Measurements from ENCODE around the gene CHRNA10.

CHRNA10 gene

GRCh38 chr11:3684819-3685172, 13.6 kb upstream of the CHRNA10 start:
- no peaks in the 10 kb centered on the region for H3K4me1 ChIP-seq (ENCODE audit: control insufficient read depth, insufficient read depth, low read length)
- no peak overlapping the region for H3K27ac ChIP-seq (ENCODE audit: low read length)
- no peak overlapping the region for H3K4me3 ChIP-seq (ENCODE audit: low read length in 2 of 2)
- peaks cover 61 to 62% of the 10 kb centered on the region in 2 donors for H3K36me3 ChIP-seq (ENCODE audit: control insufficient read depth in 2 of 2, insufficient read depth in 2 of 2, low read length in 2 of 2)
- H3K9ac ChIP-seq (ENCODE audit: low read length in 2 of 2) = no peak overlapping the region
- H3K27me3 ChIP-seq (ENCODE audit: control insufficient read depth in 1 of 2, insufficient read depth in 2 of 2, low read length in 2 of 2) = no peaks in the 10 kb centered on the region
- no peaks in the 10 kb centered on the region for H3K9me3 ChIP-seq (ENCODE audit: control insufficient read depth in 2 of 2, low read length in 2 of 2)

GRCh38 chr11:3684129-3684818, 13.1 kb upstream of the CHRNA10 start:
- no peaks in the 10 kb centered on the region for H3K4me1 ChIP-seq (ENCODE audit: control insufficient read depth, insufficient read depth, low read length)
- H3K9me3 ChIP-seq (ENCODE audit: control insufficient read depth in 2 of 2, low read length in 2 of 2) = no peaks in the 10 kb centered on the region
- peaks cover 66 to 67% of the 10 kb centered on the region in 2 donors for H3K36me3 ChIP-seq (ENCODE audit: control insufficient read depth in 2 of 2, insufficient read depth in 2 of 2, low read length in 2 of 2)
- no peak overlapping the region for H3K4me3 ChIP-seq (ENCODE audit: low read length in 2 of 2)
- H3K27me3 ChIP-seq (ENCODE audit: control insufficient read depth in 1 of 2, insufficient read depth in 2 of 2, low read length in 2 of 2) = no peaks in the 10 kb centered on the region
- H3K9ac ChIP-seq (ENCODE audit: low read length in 2 of 2) = no peak overlapping the region
- H3K27ac ChIP-seq (ENCODE audit: low read length) = no peak overlapping the region

- H3K36me3 ChIP-seq (ENCODE audit: control insufficient read depth in 2 of 2, insufficient read depth in 2 of 2, low read length in 2 of 2) = peaks cover 73 to 74% of the 10 kb centered on the region in 2 donors
- H3K9me3 ChIP-seq (ENCODE audit: control insufficient read depth in 2 of 2, low read length in 2 of 2) = no peaks in the 10 kb centered on the region
- H3K4me1 ChIP-seq (ENCODE audit: control insufficient read depth, insufficient read depth, low read length) = no peaks in the 10 kb centered on the region
- H3K4me3 ChIP-seq (ENCODE audit: low read length in 2 of 2) = no peak overlapping the region
- H3K27ac ChIP-seq (ENCODE audit: low read length) = no peak overlapping the region
- H3K27me3 ChIP-seq (ENCODE audit: control insufficient read depth in 1 of 2, insufficient read depth in 2 of 2, low read length in 2 of 2) = no peaks in the 10 kb centered on the region
- no peak overlapping the region for H3K9ac ChIP-seq (ENCODE audit: low read length in 2 of 2)
Observed at GRCh38 chr11:3683039-3683438, 11.9 kb upstream of the CHRNA10 start.

DNA sequence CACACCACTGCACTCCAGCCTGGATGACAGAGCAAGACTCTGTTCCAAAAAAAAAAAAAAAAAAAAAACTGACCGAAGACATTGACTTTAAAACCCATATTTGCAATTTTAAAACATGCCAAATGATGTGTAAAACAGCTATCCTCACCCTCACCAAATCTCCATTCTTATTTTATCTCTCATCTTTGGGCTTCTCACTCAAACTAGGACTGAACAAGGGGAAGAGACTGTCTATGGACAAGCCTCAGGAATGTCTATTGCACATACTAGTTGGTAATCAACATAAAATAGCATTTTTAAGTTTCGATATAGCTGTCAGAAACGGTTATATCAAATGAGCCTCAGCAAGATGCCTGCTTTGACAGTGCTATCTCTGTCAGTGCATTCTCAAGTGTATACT, 7.9 kb upstream of the CHRNA10 start:
- no peak overlapping the region for H3K4me3 ChIP-seq (ENCODE audit: low read length in 2 of 2)
- H3K9ac ChIP-seq (ENCODE audit: low read length in 2 of 2) = no peak overlapping the region
- H3K36me3 ChIP-seq (ENCODE audit: control insufficient read depth in 2 of 2, insufficient read depth in 2 of 2, low read length in 2 of 2) = peaks cover 75 to 84% of the 10 kb centered on the region in 2 donors
- no peak overlapping the region for H3K27ac ChIP-seq (ENCODE audit: low read length)
- no peaks in the 10 kb centered on the region for H3K27me3 ChIP-seq (ENCODE audit: control insufficient read depth in 1 of 2, insufficient read depth in 2 of 2, low read length in 2 of 2)
- no peaks in the 10 kb centered on the region for H3K9me3 ChIP-seq (ENCODE audit: control insufficient read depth in 2 of 2, low read length in 2 of 2)
- H3K4me1 ChIP-seq (ENCODE audit: control insufficient read depth, insufficient read depth, low read length) = no peaks in the 10 kb centered on the region

- no peaks in the 10 kb centered on the region for H3K9me3 ChIP-seq (ENCODE audit: control insufficient read depth in 2 of 2, low read length in 2 of 2)
- H3K9ac ChIP-seq (ENCODE audit: low read length in 2 of 2) = no peak overlapping the region
- no peaks in the 10 kb centered on the region for H3K27me3 ChIP-seq (ENCODE audit: control insufficient read depth in 1 of 2, insufficient read depth in 2 of 2, low read length in 2 of 2)
- no peaks in the 10 kb centered on the region for H3K4me1 ChIP-seq (ENCODE audit: control insufficient read depth, insufficient read depth, low read length)
- no peak overlapping the region for H3K27ac ChIP-seq (ENCODE audit: low read length)
- peaks cover 60 to 73% of the 10 kb centered on the region in 2 donors for H3K36me3 ChIP-seq (ENCODE audit: control insufficient read depth in 2 of 2, insufficient read depth in 2 of 2, low read length in 2 of 2)
- no peak overlapping the region for H3K4me3 ChIP-seq (ENCODE audit: low read length in 2 of 2)
Observed at GRCh38 chr11:3675971-3676370, 4.8 kb upstream of the CHRNA10 start.

GRCh38 chr11:3674189-3674588, 3.0 kb upstream of the CHRNA10 start:
- Histone ChIP-seq H3K27me3 (ENCODE audit: control insufficient read depth in 1 of 2, insufficient read depth in 2 of 2, low read length in 2 of 2) (no peaks in the 10 kb centered on the region), H3K9ac (ENCODE audit: low read length in 2 of 2) (no peak overlapping the region), H3K4me3 (ENCODE audit: low read length in 2 of 2) (no peak overlapping the region), H3K27ac (ENCODE audit: low read length) (no peak overlapping the region), H3K9me3 (ENCODE audit: control insufficient read depth in 2 of 2, low read length in 2 of 2) (no peaks in the 10 kb centered on the region), H3K4me1 (ENCODE audit: control insufficient read depth, insufficient read depth, low read length) (no peaks in the 10 kb centered on the region), H3K36me3 (ENCODE audit: control insufficient read depth in 2 of 2, insufficient read depth in 2 of 2, low read length in 2 of 2) (peaks cover 55 to 64% of the 10 kb centered on the region in 2 donors)

DNA sequence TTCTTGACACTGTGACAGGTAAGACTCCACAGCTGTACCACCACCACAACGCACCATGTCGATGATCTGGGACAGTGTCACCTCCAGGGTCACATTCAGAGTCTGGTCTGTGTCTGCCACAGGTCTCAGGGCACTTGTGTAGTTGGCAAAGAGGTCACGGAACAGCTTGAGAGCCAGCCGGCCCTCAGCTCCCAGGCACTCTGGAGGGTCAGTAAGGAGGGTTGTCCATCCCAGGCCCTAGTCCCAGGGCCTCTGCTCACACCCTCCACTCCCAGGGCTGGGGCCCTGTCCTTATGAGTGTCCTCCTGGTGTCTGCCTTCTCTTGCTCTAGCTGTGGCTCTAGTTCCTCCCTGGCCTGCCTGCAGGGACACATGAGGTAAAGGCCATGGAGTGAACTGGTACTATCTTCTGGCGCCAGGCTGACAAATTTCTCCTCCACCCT, 1.4 kb downstream of the CHRNA10 start:
- no peak overlapping the region for H3K4me3 ChIP-seq (ENCODE audit: low read length in 2 of 2)
- no peak overlapping the region for H3K27ac ChIP-seq (ENCODE audit: low read length)
- no peaks in the 10 kb centered on the region for H3K4me1 ChIP-seq (ENCODE audit: control insufficient read depth, insufficient read depth, low read length)
- no peaks in the 10 kb centered on the region for H3K9me3 ChIP-seq (ENCODE audit: control insufficient read depth in 2 of 2, low read length in 2 of 2)
- H3K9ac ChIP-seq (ENCODE audit: low read length in 2 of 2) = no peak overlapping the region
- H3K36me3 ChIP-seq (ENCODE audit: control insufficient read depth in 2 of 2, insufficient read depth in 2 of 2, low read length in 2 of 2) = peaks cover 27 to 43% of the 10 kb centered on the region in 2 donors
- H3K27me3 ChIP-seq (ENCODE audit: control insufficient read depth in 1 of 2, insufficient read depth in 2 of 2, low read length in 2 of 2) = no peaks in the 10 kb centered on the region

- no peaks in the 10 kb centered on the region for H3K27me3 ChIP-seq (ENCODE audit: control insufficient read depth in 1 of 2, insufficient read depth in 2 of 2, low read length in 2 of 2)
- H3K9me3 ChIP-seq (ENCODE audit: control insufficient read depth in 2 of 2, low read length in 2 of 2) = no peaks in the 10 kb centered on the region
- no peaks in the 10 kb centered on the region for H3K4me1 ChIP-seq (ENCODE audit: control insufficient read depth, insufficient read depth, low read length)
- H3K36me3 ChIP-seq (ENCODE audit: control insufficient read depth in 2 of 2, insufficient read depth in 2 of 2, low read length in 2 of 2) = peaks cover 24 to 43% of the 10 kb centered on the region in 2 donors
- H3K9ac ChIP-seq (ENCODE audit: low read length in 2 of 2) = no peak overlapping the region
- H3K4me3 ChIP-seq (ENCODE audit: low read length in 2 of 2) = no peak overlapping the region
- H3K27ac ChIP-seq (ENCODE audit: low read length) = no peak overlapping the region
Observed at GRCh38 chr11:3669128-3669527, 2.1 kb downstream of the CHRNA10 start.

DNA sequence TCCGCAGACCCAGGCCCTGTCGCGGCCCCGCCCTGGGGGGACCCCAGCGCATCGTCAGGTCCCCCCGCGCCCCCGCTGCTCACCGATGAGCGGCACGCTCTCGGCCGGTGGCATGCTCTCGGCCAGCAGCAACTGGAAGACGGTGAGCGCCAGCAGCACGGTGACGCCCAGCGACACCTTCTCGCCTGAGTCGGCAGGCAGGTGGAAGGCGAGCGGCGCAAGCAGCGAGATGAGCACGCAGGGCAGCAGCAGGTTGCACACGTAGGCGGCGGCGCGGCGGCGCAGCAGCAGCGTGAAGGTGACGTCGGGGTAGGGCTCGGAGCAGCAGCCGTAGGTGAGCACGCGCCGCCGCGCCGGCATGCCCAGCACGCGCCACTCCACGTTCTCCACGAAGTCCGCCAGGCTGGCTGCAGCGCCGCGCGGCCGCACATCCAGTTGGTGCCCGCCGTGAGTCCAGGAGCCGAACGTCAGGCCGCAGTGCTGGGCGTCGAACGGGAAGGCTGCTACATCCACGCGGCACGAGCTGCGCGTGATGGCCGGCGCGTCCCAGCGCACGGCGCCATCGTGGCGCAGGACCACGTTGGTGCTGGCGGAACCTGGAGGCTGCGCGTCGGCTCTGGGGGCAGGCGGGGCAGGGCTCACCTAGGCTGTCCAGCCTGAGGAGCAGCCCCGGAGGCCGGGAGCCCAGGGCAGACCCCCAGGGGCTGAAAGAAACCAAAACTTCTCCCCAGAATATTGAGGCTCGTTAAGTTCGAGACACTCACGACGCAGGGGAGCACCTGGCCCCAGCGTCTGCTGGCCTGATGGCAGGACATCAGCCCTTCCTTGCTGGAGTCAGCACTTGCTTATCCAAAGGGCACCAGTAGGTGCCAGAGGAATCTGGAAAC, 3.8 kb downstream of the CHRNA10 start:
- peaks cover 25 to 37% of the 10 kb centered on the region in 2 donors for H3K36me3 ChIP-seq (ENCODE audit: control insufficient read depth in 2 of 2, insufficient read depth in 2 of 2, low read length in 2 of 2)
- H3K9me3 ChIP-seq (ENCODE audit: control insufficient read depth in 2 of 2, low read length in 2 of 2) = no peaks in the 10 kb centered on the region
- H3K27ac ChIP-seq (ENCODE audit: low read length) = no peak overlapping the region
- H3K4me3 ChIP-seq (ENCODE audit: low read length in 2 of 2) = no peak overlapping the region
- H3K9ac ChIP-seq (ENCODE audit: low read length in 2 of 2) = no peak overlapping the region
- no peaks in the 10 kb centered on the region for H3K27me3 ChIP-seq (ENCODE audit: control insufficient read depth in 1 of 2, insufficient read depth in 2 of 2, low read length in 2 of 2)
- no peaks in the 10 kb centered on the region for H3K4me1 ChIP-seq (ENCODE audit: control insufficient read depth, insufficient read depth, low read length)

GRCh38 chr11:3666023-3666530, 5.1 kb downstream of the CHRNA10 start:
- H3K9me3 ChIP-seq (ENCODE audit: control insufficient read depth in 2 of 2, low read length in 2 of 2) = no peaks in the 10 kb centered on the region
- no peaks in the 10 kb centered on the region for H3K27me3 ChIP-seq (ENCODE audit: control insufficient read depth in 1 of 2, insufficient read depth in 2 of 2, low read length in 2 of 2)
- no peaks in the 10 kb centered on the region for H3K4me1 ChIP-seq (ENCODE audit: control insufficient read depth, insufficient read depth, low read length)
- H3K4me3 ChIP-seq (ENCODE audit: low read length in 2 of 2) = no peak overlapping the region
- H3K36me3 ChIP-seq (ENCODE audit: control insufficient read depth in 2 of 2, insufficient read depth in 2 of 2, low read length in 2 of 2) = peaks cover 25 to 29% of the 10 kb centered on the region in 2 donors
- no peak overlapping the region for H3K9ac ChIP-seq (ENCODE audit: low read length in 2 of 2)
- no peak overlapping the region for H3K27ac ChIP-seq (ENCODE audit: low read length)

All from stomach smooth muscle (tissue), 2 donors.